DMS79 treated with DMSO at 0.1 percent for 48 hours (cell line): ENCODE results near the gene CEMP1.

Source experiments
- DNase-seq: peaks from one replicate; lab custom pipeline; 2025; lab: John Stamatoyannopoulos, UW

Gene CEMP1

DNA sequence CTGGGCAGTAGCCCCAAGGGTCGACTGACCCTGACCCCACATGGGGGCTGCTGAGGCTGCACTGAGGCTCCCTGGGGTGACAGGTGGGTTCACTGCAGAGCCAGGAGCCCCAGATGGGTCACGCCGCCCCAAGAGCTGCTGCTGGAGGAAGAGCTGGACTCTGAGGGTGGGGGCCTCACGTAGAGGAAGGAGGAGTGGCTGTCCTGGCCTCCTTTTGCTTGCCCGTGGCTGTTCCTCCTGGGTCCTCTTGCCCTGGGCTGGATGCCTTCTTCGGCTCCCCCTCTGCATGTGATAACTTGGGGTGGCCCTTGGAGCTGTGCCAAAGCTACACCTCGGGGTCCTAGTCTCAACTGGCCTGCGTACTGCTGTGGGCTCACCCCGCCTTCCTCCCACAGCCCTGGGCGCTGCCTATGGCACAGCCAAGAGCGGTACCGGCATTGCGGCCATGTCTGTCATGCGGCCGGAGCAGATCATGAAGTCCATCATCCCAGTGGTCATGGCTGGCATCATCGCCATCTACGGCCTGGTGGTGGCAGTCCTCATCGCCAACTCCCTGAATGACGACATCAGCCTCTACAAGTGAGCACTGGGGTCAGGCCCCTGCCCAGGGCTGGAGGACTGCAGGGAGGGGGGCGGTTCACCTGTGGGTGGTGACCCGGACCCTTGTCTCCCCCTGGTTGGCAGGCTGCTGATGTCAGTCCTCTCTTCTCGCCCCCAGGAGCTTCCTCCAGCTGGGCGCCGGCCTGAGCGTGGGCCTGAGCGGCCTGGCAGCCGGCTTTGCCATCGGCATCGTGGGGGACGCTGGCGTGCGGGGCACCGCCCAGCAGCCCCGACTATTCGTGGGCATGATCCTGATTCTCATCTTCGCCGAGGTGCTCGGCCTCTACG, 12.1 kb downstream of the CEMP1 start:
- DNase-seq: no peak

GRCh38 chr16:2517954-2518605, 13.1 kb downstream of the CEMP1 start:
- no peak for DNase-seq

- DNase-seq: no peak
These were observed 14.6 kb downstream of the CEMP1 start for GRCh38 chr16:2516391-2517240.

DNA sequence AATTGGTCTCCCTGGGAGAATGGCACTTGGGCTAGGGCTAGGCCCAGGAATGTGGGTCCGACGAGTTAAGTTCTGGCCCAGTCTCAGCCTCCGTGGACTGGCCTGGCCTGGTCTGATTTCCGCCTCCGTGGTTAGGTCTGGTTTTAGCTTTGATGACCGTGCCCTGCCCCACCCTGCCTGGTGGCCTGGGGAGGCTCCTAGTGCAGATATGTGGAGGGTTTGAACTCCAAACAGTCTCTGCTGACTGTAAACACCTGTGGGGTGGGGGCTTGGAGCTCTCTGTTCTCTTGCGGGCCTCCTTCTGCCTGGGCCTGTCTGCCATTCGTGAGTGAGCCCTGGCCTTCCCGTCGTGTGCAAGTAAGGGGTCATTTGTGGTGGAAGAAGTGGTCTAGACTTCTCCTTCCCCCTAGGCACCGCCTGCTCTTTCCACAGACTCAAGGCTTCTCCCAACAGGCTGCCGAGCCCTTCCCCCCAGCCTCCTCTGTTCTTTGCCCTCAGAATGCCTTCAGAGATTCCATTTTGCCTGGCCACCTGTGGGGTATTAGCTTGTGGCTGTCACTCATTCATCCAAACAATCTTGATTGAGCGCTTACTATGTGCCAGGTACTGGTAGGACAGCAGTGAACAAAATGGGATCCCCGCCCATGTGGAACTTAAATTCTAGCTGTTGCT, 15.9 kb downstream of the CEMP1 start:
- no peak for DNase-seq

DNA sequence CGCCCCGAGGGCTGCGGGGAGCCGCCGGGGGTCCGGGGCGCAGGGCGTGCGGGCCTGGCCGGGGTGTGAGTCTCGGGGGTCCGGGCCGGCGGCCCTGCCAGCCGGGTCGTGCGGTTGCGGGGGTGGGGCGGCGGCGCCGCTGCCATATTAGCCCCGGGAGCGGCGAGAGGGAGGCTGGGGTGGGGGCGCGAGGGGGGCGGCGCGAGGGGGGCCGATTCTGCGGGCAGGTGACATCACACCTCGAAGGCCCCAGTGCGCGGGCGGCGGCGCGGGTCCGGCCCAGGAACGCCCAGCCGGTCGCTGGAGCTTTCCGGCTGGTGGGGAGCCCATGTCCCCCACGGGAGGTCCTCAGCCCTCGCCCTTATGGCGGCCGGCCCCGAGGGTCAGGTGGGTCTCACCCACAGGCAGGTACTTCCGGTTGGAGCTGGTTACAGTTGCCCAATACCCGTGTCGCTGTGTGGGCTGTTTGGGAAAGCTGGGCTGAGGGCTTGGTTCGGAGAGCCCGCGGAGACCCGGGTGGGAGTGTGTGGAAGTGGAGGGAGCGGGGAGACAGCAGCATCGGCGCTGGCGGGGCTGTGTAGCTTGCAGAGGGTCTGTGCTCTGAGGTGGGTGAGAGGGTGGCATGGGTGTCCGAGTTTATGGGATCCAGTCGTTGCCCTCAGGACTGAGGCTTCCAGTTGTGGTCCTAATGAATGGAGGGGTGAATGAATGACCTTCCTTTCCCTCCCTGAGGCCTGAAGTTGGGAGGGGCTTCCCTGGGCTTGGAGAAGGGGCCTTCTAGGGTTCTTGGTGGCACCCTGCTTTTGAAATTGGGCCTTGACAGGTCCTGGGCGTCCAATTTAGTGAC, 16.7 kb downstream of the CEMP1 start:
- no peak for DNase-seq

- peak; percentile 83 for DNase-seq
These were observed 17.5 kb downstream of the CEMP1 start, which contains the start of gene ATP6V0C for GRCh38 chr16:2513405-2514332. Gene ATP6V0C (plus strand): TSS chr16:2513952. CDS start chr16:2514104, 152 bp downstream.

DNA sequence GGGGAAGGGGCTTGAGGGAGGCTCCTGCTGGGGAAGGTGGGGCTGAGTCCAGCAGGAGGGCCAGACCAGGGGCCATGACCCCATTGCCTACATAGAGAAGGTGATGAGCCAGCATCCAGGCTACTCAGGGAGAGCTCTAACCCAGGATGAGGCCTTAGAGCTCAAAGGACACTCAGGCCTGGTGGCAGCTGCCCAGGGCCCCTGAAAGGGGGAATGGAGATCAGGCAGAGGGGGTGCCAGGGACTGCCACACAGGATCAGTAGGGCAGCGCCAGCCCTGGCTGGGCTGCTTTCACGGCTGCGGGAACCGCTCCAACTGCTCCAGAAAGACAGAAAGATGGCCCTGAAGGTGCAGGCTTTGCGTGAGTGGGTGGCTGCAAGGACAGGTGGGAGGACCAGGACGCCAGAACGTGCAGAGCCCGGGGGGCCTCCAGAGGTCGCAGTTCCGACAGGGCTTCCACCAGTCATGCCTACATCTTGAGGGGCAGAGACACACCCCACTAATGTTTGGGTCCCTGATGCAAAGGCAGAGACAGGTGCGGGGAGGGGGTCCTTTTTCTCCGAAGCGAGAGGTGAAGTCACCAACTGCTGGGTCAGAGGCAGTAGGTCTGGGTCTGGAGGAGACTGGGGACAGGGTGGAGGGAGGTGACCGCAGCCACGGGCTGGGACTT, 18.3 kb downstream of the CEMP1 start:
- DNase-seq: peak; percentile 47

GRCh38 chr16:2511996-2512734, 19.0 kb downstream of the CEMP1 start:
- no peak for DNase-seq

- DNase-seq: no peak
These were observed 19.9 kb downstream of the CEMP1 start for GRCh38 chr16:2511128-2511800.

DNA sequence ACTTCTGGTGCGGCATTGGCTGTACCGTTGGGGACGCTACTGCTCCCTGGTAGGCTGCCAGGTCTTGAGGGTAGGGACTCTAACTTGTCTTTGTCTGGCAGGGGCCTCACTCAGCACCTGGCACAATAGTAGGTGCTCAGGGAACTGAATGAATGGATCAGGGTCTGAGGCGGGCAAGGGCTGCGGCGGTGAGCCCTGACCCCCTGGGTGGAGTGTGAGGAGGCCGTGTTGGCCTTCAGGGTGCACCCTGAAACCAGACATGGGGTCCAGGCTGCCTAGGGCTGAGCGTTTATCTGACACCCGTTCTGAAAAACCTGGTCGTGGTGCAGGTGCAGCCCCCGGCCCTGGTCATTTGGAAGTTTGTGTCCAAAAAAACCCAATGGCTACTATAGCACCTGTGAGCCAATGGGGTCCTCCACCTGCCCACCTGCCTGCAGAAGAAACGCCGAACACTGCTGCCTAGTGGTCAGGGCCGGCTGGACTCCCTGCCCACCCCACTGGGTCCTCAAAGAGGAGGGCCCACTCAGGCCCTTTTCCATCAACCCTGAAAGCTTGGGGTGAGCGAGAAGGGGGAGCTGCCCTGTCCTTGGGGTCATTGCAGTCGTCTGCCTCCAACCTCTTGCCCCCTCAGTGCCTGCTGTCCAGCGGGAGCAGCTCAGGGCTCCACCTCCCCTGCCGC, 22.3 kb downstream of the CEMP1 start:
- no peak for DNase-seq

DNA sequence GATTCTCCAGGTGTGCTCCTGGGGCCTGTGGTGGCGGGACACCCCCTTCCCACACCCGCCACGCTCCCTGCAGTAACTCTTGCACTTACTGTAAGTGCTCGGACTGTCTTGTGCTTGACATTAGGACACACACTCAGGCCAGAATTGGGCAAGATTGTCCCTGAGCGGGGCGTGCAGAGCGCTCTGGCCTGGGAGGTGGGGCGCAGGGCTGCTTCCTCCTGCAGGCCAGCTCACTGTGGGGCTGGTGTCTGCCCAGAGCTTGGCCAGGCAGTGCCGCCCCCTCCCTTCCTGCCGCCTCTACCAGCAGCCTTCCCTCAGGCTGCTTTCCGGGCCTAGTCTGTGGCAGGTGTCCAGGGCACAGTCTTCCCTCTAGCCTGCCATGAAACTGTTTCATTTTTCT, 23.5 kb downstream of the CEMP1 start:
- no peak for DNase-seq

- DNase-seq: no peak
These were observed 24.1 kb downstream of the CEMP1 start for GRCh38 chr16:2507052-2507659.

DNA sequence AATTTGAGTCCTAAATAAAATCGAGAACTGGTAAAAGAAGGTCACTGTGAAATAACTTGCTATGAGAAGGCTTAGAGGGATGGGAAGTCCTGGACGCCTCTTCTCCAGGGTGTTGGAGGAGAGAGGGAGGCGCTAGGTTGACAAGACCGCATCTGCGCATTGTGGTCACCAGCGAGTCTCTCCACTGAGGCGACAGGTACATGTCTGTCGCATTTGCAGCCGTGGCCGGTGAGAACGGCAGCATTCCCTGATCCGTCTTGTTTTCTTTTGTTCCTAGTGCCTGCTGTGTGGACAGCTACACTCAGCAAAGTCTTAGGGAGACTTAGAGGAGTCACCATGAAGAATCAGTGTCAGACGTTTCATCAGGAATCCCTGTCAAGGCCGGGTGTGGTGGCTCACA, 25.5 kb downstream of the CEMP1 start:
- DNase-seq: no peak

GRCh38 chr16:2501946-2502895, 29.0 kb downstream of the CEMP1 start:
- DNase-seq: no peak

GRCh38 chr16:2500918-2501750, 30.1 kb downstream of the CEMP1 start:
- peak; percentile 69 for DNase-seq
